Caco-2 (cell line): ENCODE measurements around the gene SCFD2. TPM values are rescaled to one million over a fixed set of nuclear protein-coding genes. Genes with fewer than 3 reads are reported as not detected.

Experiments used
- BruUV-seq: library from RNA; stranded (reverse); fragments of 400-500 nt; replicated peaks from 2 replicates; lab custom pipeline; 2021; lab: Mats Ljungman, UMichigan
- CTCF ChIA-PET: fragments of 300-600 bp; sonication (Branson Sonifier 250); formaldehyde crosslinking; loops from one replicate; lab custom pipeline; 2022; ENCODE audit warnings: antibody characterized with exemption; lab: Charles Lee
- POLR2A ChIA-PET: fragments of 300-600 bp; sonication (Branson Sonifier 250); formaldehyde crosslinking; loops from one replicate; lab custom pipeline; 2022; ENCODE audit warnings: antibody characterized with exemption; lab: Charles Lee
- DNase-seq, 2 experiments: peaks; one replicate each; pipeline versions ENCODE4 v3.0.0 to v3.0.0-alpha.2; 2020 to 2022
- H3K27me3 ChIP-seq: replicated peaks from 2 replicates; pipeline ENCODE4 v1.6.0; 2011; ENCODE audit warnings: low read length; ENCODE audit not compliant: control insufficient read depth, insufficient read depth
- H3K36me3 ChIP-seq: 2 replicates; pipeline ENCODE4 v1.5.1; 2011; ENCODE audit warnings: low read length; ENCODE audit not compliant: control insufficient read depth, insufficient read depth
- H3K4me1 ChIP-seq: fragments of 250-450 bp; sonication (Bioruptor Pico); 2 replicates; pipeline ENCODE4 v1.5.1; 2020; ENCODE audit warnings: mild to moderate bottlenecking
- H3K4me3 ChIP-seq: 2 replicates; pipeline ENCODE4 v1.5.1; 2011; ENCODE audit warnings: low read depth, mild to moderate bottlenecking, control low read depth, low read length
- H3K9me3 ChIP-seq: fragments of 250-450 bp; sonication (Bioruptor Pico); 2 replicates; pipeline ENCODE4 v1.5.1; 2020; ENCODE audit warnings: mild to moderate bottlenecking, moderate library complexity
- H3K27ac Mint-ChIP-seq: one replicate; pipeline ENCODE4 v1.8.0; 2022; ENCODE audit warnings: mixed read lengths; ENCODE audit not compliant: unreplicated experiment
- H3K27me3 Mint-ChIP-seq: one replicate; pipeline ENCODE4 v1.8.0; 2022; ENCODE audit warnings: mixed read lengths; ENCODE audit not compliant: insufficient read depth, unreplicated experiment
- H3K36me3 Mint-ChIP-seq: one replicate; pipeline ENCODE4 v1.8.0; 2022; ENCODE audit warnings: mild to moderate bottlenecking, mixed read lengths; ENCODE audit not compliant: insufficient read depth, unreplicated experiment
- H3K4me1 Mint-ChIP-seq: one replicate; pipeline ENCODE4 v1.8.0; 2022; ENCODE audit warnings: low read depth, mixed read lengths; ENCODE audit not compliant: unreplicated experiment
- H3K4me3 Mint-ChIP-seq: one replicate; pipeline ENCODE4 v1.8.0; 2022; ENCODE audit warnings: mild to moderate bottlenecking, moderate library complexity, mixed read lengths; ENCODE audit not compliant: unreplicated experiment
- H3K9me3 Mint-ChIP-seq: one replicate; pipeline ENCODE4 v1.8.0; 2022; ENCODE audit warnings: mixed read lengths; ENCODE audit not compliant: unreplicated experiment
- intact Hi-C: fragments of 100-400 bp; cut with micrococcal nuclease; formaldehyde crosslinking; loops from one replicate; pipeline ENCODE4 v1.10.0; 2022; ENCODE audit not compliant: unreplicated experiment
- total RNA-seq: library from RNA; stranded (reverse); gene quantifications from 2 replicates; pipeline ENCODE4 v1.2.3, GENCODE V29; 2022
- TF ChIP-seq, protein P1 (sequence below), 2 experiments: fragments of 200-600 bp in 1 of 2; IDR thresholded peaks; 1 replicate in 1 of 2; 2 replicates in 1 of 2; pipeline versions ENCODE4 v1.5.1 to v1.8.0; 2011 to 2022; ENCODE audit warnings: antibody characterized with exemption in 1 of 2, control low read depth in 1 of 2, inconsistent platforms in 1 of 2, low read depth in 1 of 2, low read length in 1 of 2, mild to moderate bottlenecking in 1 of 2, moderate library complexity in 1 of 2; ENCODE audit not compliant: insufficient read depth in 1 of 2, severe bottlenecking in 1 of 2, unreplicated experiment in 1 of 2

The SCFD2 gene
- total RNA-seq, 1 experiment from 2014 or later = 12.2 TPM

DNA sequence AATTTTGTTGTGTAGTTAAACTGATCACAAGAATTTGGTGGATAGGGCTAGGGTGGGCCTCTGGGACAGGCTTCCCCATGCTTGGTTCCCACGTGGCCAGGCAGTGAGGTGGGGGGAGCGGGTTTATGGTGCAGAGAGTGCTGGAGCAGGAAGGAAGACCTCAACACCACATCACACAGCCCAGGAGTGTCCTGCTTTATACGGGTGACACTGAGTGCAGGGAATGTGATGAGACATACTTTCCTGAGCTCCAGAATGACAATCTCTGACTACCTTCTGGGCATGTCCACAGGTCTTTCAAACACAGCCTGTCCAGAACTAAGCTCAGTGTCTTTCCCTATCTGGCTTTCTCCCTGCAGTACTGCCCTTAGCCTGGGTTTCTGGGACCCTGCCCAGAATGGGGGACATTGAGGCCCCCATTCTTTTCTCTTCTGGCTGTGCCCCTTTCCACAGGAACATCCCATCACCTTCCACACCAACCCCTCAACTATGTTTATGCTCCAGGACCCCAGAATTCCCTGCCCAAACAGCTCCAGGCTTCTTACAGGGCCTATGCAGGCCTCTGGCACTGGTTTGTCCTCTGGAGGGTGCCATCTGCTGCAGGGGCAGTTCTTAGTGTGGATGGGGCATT lies 540.3 kb downstream of the SCFD2 start:
- Histone ChIP-seq H3K9me3 (no peaks in the 10 kb centered on the region), H3K27me3 (no peaks in the 10 kb centered on the region), H3K4me1 (peaks cover 34% of the 10 kb centered on the region), H3K4me3 (no peak overlapping the region), H3K36me3 (no peaks in the 10 kb centered on the region)
- DNase-seq = peak in 1 of 2 experiments; percentile 66
- peaks cover 6% of the 10 kb centered on the region for H3K4me1 Mint-ChIP-seq
- H3K4me3 Mint-ChIP-seq = peak overlapping the region; percentile 31
- peak overlapping the region; percentile 63 for H3K27ac Mint-ChIP-seq
- ChIA-PET CTCF (no interaction called here), POLR2A (no interaction called here)
- no peaks in the 10 kb centered on the region for H3K36me3 Mint-ChIP-seq
- H3K27me3 Mint-ChIP-seq = no peaks in the 10 kb centered on the region
- intact Hi-C loops = loop anchor here (2.0 kb wide), 1 partner anchor 37 kb away; no protein-coding TSS in a partner anchor
- TF ChIP-seq, protein P1, sequence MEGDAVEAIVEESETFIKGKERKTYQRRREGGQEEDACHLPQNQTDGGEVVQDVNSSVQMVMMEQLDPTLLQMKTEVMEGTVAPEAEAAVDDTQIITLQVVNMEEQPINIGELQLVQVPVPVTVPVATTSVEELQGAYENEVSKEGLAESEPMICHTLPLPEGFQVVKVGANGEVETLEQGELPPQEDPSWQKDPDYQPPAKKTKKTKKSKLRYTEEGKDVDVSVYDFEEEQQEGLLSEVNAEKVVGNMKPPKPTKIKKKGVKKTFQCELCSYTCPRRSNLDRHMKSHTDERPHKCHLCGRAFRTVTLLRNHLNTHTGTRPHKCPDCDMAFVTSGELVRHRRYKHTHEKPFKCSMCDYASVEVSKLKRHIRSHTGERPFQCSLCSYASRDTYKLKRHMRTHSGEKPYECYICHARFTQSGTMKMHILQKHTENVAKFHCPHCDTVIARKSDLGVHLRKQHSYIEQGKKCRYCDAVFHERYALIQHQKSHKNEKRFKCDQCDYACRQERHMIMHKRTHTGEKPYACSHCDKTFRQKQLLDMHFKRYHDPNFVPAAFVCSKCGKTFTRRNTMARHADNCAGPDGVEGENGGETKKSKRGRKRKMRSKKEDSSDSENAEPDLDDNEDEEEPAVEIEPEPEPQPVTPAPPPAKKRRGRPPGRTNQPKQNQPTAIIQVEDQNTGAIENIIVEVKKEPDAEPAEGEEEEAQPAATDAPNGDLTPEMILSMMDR (IDR thresholded peaks at IDR 0.05; ENCODE audit: insufficient read depth in 1 of 2, low read depth in 1 of 2, low read length in 1 of 2, severe bottlenecking in 1 of 2, unreplicated experiment in 1 of 2) = no peak
- no TSS peak for BruUV-seq
- no peaks in the 10 kb centered on the region for H3K9me3 Mint-ChIP-seq

DNA sequence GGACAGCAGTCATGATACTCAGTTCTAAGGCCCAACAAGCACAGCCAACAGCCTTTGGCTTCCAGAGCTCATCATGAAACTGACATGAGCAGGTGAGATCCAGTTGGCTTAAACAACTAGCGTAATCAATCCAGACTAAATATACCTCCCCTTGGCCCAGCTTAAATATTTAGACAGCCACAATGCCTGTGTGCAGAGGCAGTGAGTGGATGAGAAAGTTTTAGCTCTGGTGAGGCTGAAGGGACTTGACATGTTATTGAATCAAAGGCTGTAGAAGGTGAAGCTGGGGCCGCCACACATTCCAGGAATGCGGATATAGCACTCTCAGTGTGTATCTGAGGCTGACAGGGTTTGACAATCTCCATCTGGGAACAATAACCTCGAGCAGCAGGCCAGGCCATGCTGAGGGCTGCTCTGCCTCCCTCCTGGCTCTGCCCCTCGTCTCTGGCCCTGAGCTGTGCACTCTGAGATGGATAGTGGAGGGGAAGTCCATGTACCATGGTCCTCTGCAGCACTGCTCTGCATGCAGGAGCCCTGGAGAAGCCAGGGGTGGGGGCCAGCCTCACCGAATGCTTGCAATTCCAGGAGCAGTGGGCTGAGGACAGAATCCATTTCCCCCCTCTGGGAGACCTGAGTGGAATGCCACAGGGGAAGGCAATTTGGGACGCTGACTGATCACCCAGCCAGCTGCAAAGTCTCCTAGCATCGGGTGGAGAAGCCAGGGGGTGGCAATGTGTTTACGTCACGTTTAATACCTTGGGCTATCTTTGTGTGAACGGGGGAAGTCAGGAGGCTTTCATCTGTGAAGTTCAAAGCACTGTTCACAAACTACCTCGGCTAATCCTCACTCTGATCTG lies 541.0 kb downstream of the SCFD2 start:
- no peaks in the 10 kb centered on the region for H3K27me3 Mint-ChIP-seq
- CTCF ChIA-PET = no interaction called here
- intact Hi-C loops = loop anchor here (2.0 kb wide), 1 partner anchor 36 kb away; no protein-coding TSS in a partner anchor
- H3K4me3 Mint-ChIP-seq = peak overlapping the region; percentile 31
- H3K4me3 ChIP-seq = no peak overlapping the region
- peak; percentile 51 to 72 for DNase-seq
- peak overlapping the region; percentile 63 for H3K27ac Mint-ChIP-seq
- H3K27me3 ChIP-seq = no peaks in the 10 kb centered on the region
- POLR2A ChIA-PET = no interaction called here
- TF ChIP-seq, protein P1 (IDR thresholded peaks at IDR 0.05; ENCODE audit: insufficient read depth in 1 of 2, low read depth in 1 of 2, low read length in 1 of 2, severe bottlenecking in 1 of 2, unreplicated experiment in 1 of 2) = no peak
- H3K9me3 ChIP-seq = no peaks in the 10 kb centered on the region
- no peaks in the 10 kb centered on the region for H3K36me3 ChIP-seq
- no TSS peak for BruUV-seq
- peaks cover 34% of the 10 kb centered on the region for H3K4me1 ChIP-seq
- peaks cover 6% of the 10 kb centered on the region for H3K4me1 Mint-ChIP-seq
- H3K9me3 Mint-ChIP-seq = no peaks in the 10 kb centered on the region
- no peaks in the 10 kb centered on the region for H3K36me3 Mint-ChIP-seq

DNA sequence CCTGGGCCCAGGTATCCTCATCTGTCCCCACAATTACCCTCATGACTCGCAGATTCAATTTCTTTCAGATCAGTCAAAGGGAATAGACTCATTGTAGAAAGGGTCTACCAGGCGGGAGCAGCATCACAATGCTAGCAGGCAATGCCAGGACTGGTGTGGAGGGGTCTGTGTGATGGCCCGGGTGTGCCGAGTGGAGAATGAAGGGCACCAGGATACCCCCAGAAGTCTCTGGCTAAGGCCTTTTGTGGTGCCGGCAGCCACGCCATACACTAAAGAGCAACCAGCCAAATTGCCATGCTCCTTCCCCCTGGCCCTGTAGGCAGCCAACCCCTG lies 541.6 kb downstream of the SCFD2 start:
- Histone ChIP-seq H3K4me1 (peaks cover 34% of the 10 kb centered on the region), H3K4me3 (no peak overlapping the region), H3K27me3 (no peaks in the 10 kb centered on the region), H3K9me3 (no peaks in the 10 kb centered on the region), H3K36me3 (no peaks in the 10 kb centered on the region)
- intact Hi-C loops = loop anchor here (2.0 kb wide), 1 partner anchor 35 kb away; no protein-coding TSS in a partner anchor
- no TSS peak for BruUV-seq
- CTCF ChIA-PET = no interaction called here
- POLR2A ChIA-PET = no interaction called here
- no peak for DNase-seq
- Mint-ChIP-seq H3K27ac (peak overlapping the region; percentile 63), H3K36me3 (no peaks in the 10 kb centered on the region), H3K9me3 (no peaks in the 10 kb centered on the region), H3K4me1 (peaks cover 6% of the 10 kb centered on the region), H3K4me3 (no peak overlapping the region), H3K27me3 (no peaks in the 10 kb centered on the region)
- TF ChIP-seq, protein P1 (IDR thresholded peaks at IDR 0.05; ENCODE audit: insufficient read depth in 1 of 2, low read depth in 1 of 2, low read length in 1 of 2, severe bottlenecking in 1 of 2, unreplicated experiment in 1 of 2) = no peak
